HepG2 (cell line): ENCODE results near the gene DYNC1LI2. TPM values are rescaled to one million over a fixed set of nuclear protein-coding genes. Genes with fewer than 3 reads are reported as not detected.

Experiments used
- ATAC-seq: fragments of 200-7000 bp; cut with Tn5 transposase; 3 replicates; pipeline ENCODE4 v1.9.1; 2020; ENCODE audit warnings: mild to moderate bottlenecking, moderate library complexity
- BruUV-seq: library from RNA; stranded (reverse); fragments of 400-500 nt; replicated peaks from 2 replicates; lab custom pipeline; 2021; lab: Mats Ljungman, UMichigan
- CTCF ChIA-PET: fragments of 300-600 bp; formaldehyde crosslinking; extraction: SDS; loops from one replicate; lab custom pipeline; 2021; ENCODE audit warnings: low total read pairs, inconsistent platforms, low intra/inter-chr PET ratio; lab: Yijun Ruan, JAX
- POLR2A ChIA-PET: fragments of 350-600 bp; sonication (Branson Sonifier 250); formaldehyde crosslinking; loops from one replicate; lab custom pipeline; 2020; ENCODE audit warnings: antibody characterized with exemption, inconsistent platforms; lab: Yijun Ruan, JAX
- DNase-seq: peaks from one replicate; pipeline ENCODE4 v3.0.0-alpha.2; 2015; ENCODE audit warnings: low spot score
- FAIRE-seq: peaks from 3 replicates; lab custom pipeline; 2011; peaks lifted over from hg19 to GRCh38; lab: Jason Lieb, UNC
- H2AFZ ChIP-seq: one replicate; pipeline ENCODE4 v1.6.1; 2011; ENCODE audit warnings: low read length, inconsistent platforms
- H3K27ac ChIP-seq: fragments of 300-600 bp; 3 replicates; pipeline ENCODE4 v1.8.0; 2011; ENCODE audit warnings: mixed run types, mild to moderate bottlenecking, mixed read lengths, low read length, inconsistent platforms; ENCODE audit not compliant: insufficient read depth; ENCODE audit errors: extremely low read length
- H3K27me3 ChIP-seq, 2 experiments: fragments of 200-600 bp in 1 of 2; 2 replicates in 1 of 2; 3 replicates in 1 of 2; pipeline versions ENCODE4 v1.6.0 to v1.8.0; 2011; ENCODE audit warnings: low read length in 2 of 2, mild to moderate bottlenecking in 2 of 2, moderate library complexity in 2 of 2, inconsistent platforms in 1 of 2; ENCODE audit not compliant: insufficient read depth in 2 of 2, control insufficient read depth in 1 of 2
- H3K36me3 ChIP-seq, 2 experiments: fragments of 200-600 bp in 1 of 2; replicated peaks in 1 of 2; 2 replicates in 1 of 2; 3 replicates in 1 of 2; pipeline versions ENCODE4 v1.5.1 to v1.8.0; 2011; ENCODE audit warnings: low read length in 2 of 2, inconsistent platforms in 1 of 2; ENCODE audit not compliant: insufficient read depth in 2 of 2, control insufficient read depth in 1 of 2
- H3K4me1 ChIP-seq: 2 replicates; pipeline ENCODE4 v1.5.1; 2012; ENCODE audit warnings: low read length, inconsistent platforms; ENCODE audit not compliant: insufficient read depth
- H3K4me2 ChIP-seq: 2 replicates; pipeline ENCODE4 v1.6.0; 2011; ENCODE audit warnings: low read depth, low read length, inconsistent platforms
- H3K4me3 ChIP-seq, 3 experiments: fragments of 200-600 bp in 1 of 3; sonication (generic), shearing (Covaris generic) in 1 of 3; replicated peaks in 1 of 3; 2 replicates each; pipeline ENCODE4 v1.5.1; 2011 to 2016; ENCODE audit warnings: low read length in 3 of 3, inconsistent platforms in 2 of 3, low read depth in 2 of 3, mild to moderate bottlenecking in 2 of 3, control low read depth in 1 of 3, mixed read lengths in 1 of 3; ENCODE audit not compliant: insufficient read depth in 1 of 3
- H3K79me2 ChIP-seq: one replicate; pipeline ENCODE4 v1.6.1; 2011; ENCODE audit warnings: low read length, inconsistent platforms; ENCODE audit not compliant: insufficient read depth
- H3K9ac ChIP-seq: 2 replicates; pipeline ENCODE4 v1.6.0; 2011; ENCODE audit warnings: mild to moderate bottlenecking, low read depth, low read length, inconsistent platforms; ENCODE audit not compliant: insufficient read depth
- H3K9me3 ChIP-seq: 2 replicates; pipeline ENCODE4 v1.5.1; 2012; ENCODE audit warnings: mild to moderate bottlenecking, low read length
- H4K20me1 ChIP-seq: 2 replicates; pipeline ENCODE4 v1.6.0; 2011; ENCODE audit warnings: inconsistent platforms, mild to moderate bottlenecking, low read length, moderate library complexity; ENCODE audit not compliant: insufficient read depth
- AGO2 ChIP-seq: fragments of 200-400 bp; formaldehyde crosslinking; optimal IDR thresholded peaks from 2 replicates; pipeline ENCODE3; 2017; ENCODE audit warnings: mild to moderate bottlenecking, low read depth, low read length, moderate library complexity
- HHEX ChIP-seq: IDR thresholded peaks from 2 replicates; pipeline ENCODE4 v1.6.1; 2016; ENCODE audit warnings: control low read depth
- MATR3 ChIP-seq: sonication (generic); formaldehyde crosslinking; IDR thresholded peaks from 2 replicates; pipeline ENCODE4 v1.4.0; 2020; ENCODE audit warnings: missing genetic modification reagents
- NCOR1 ChIP-seq: fragments of 200-600 bp; sonication (generic); IDR thresholded peaks from 2 replicates; pipeline ENCODE4 v1.7.0; 2017; ENCODE audit warnings: antibody characterized with exemption, low read length, borderline replicate concordance
- SALL1 ChIP-seq: sonication (generic); formaldehyde crosslinking; IDR thresholded peaks from 2 replicates; pipeline ENCODE4 v1.8.0; 2022; ENCODE audit warnings: mild to moderate bottlenecking, missing genetic modification reagents
- SRY ChIP-seq: sonication (generic); formaldehyde crosslinking; IDR thresholded peaks from 2 replicates; pipeline ENCODE4 v1.8.0; 2022; ENCODE audit warnings: mild to moderate bottlenecking, missing genetic modification reagents
- TARDBP ChIP-seq: sonication (generic); formaldehyde crosslinking; IDR thresholded peaks from 2 replicates; pipeline ENCODE4 v1.8.0; 2022; ENCODE audit warnings: mild to moderate bottlenecking, missing genetic modification reagents
- TBP ChIP-seq: sonication (generic); formaldehyde crosslinking; IDR thresholded peaks from 2 replicates; pipeline ENCODE4 v1.5.0; 2020; ENCODE audit warnings: missing genetic modification reagents
- XBP1 ChIP-seq: sonication (generic); formaldehyde crosslinking; IDR thresholded peaks from 2 replicates; pipeline ENCODE4 v1.5.0; 2020; ENCODE audit warnings: missing genetic modification reagents
- ZNF644 ChIP-seq: IDR thresholded peaks from 2 replicates; pipeline ENCODE4 v1.6.1; 2016; ENCODE audit warnings: low read depth
- in situ Hi-C: cut with HindIII; loops from 2 replicates; pipeline ENCODE4 v1.10.0; 2017; ENCODE audit warnings: low pct_unique_long_range_greater_than_20kb; ENCODE audit not compliant: extremely low pct_ligation_motif_present
- intact Hi-C: fragments of 100-400 bp; cut with micrococcal nuclease; formaldehyde crosslinking; loops from one replicate; pipeline ENCODE4 v1.10.0; 2022; ENCODE audit not compliant: unreplicated experiment
- polyA plus RNA-seq, 8 experiments: library from polyadenylated mRNA; depleted of rRNA in 3 of 8; stranded (reverse) in 7 of 8; unstranded in 1 of 8; fragments of >200 nt; fragmentation: Illumina TruSeq in 4 of 8; extraction: Trizol in 4 of 8; gene quantifications; 2 replicates each; pipeline versions ENCODE4 v1.2.1 to v1.2.3, GENCODE V29; 2011 to 2016; ENCODE audit warnings: low read depth in 4 of 8, missing spikeins in 1 of 8, mixed read lengths in 1 of 8; ENCODE audit not compliant: insufficient read depth in 1 of 8
- total RNA-seq, 5 experiments: library from RNA; depleted of rRNA; stranded (reverse); fragments of >200 nt; fragmentation: Illumina TruSeq; extraction: Trizol; gene quantifications; 2 replicates each; pipeline ENCODE4 v1.2.3, GENCODE V29; 2016; ENCODE audit warnings: low read depth in 1 of 5
- TF ChIP-seq, protein P1 (sequence below): sonication (generic); formaldehyde crosslinking; conservative IDR thresholded peaks from 2 replicates; pipeline ENCODE4 v1.4.0; 2020; ENCODE audit warnings: missing genetic modification reagents
- TF ChIP-seq, protein P2 (sequence below): sonication (generic); formaldehyde crosslinking; IDR thresholded peaks from 2 replicates; pipeline ENCODE4 v1.4.0; 2020; ENCODE audit warnings: missing genetic modification reagents
- TF ChIP-seq, protein P3 (sequence below): IDR thresholded peaks from 2 replicates; pipeline ENCODE4 v1.6.1; 2016

DYNC1LI2 gene
- total and polyA plus RNA-seq, 2 of the 13 experiments (the other 11 are each of a cell fraction or from before 2014, with no cell fraction given), result 65.5 to 135 TPM

- no peak overlapping the region for H3K27ac ChIP-seq
- H4K20me1 ChIP-seq, result no peaks in the 10 kb centered on the region
- no peak overlapping the region for H3K9ac ChIP-seq
- no peak overlapping the region for H3K4me3 ChIP-seq
- TF ChIP-seq SALL1, result no peak
- TF ChIP-seq TARDBP (CRISPR knock-in tag), result no peak
- TF ChIP-seq, protein P1, sequence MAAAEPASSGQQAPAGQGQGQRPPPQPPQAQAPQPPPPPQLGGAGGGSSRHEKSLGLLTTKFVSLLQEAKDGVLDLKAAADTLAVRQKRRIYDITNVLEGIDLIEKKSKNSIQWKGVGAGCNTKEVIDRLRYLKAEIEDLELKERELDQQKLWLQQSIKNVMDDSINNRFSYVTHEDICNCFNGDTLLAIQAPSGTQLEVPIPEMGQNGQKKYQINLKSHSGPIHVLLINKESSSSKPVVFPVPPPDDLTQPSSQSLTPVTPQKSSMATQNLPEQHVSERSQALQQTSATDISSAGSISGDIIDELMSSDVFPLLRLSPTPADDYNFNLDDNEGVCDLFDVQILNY (CRISPR knock-in tag), result no peak
- TF ChIP-seq, protein P2, sequence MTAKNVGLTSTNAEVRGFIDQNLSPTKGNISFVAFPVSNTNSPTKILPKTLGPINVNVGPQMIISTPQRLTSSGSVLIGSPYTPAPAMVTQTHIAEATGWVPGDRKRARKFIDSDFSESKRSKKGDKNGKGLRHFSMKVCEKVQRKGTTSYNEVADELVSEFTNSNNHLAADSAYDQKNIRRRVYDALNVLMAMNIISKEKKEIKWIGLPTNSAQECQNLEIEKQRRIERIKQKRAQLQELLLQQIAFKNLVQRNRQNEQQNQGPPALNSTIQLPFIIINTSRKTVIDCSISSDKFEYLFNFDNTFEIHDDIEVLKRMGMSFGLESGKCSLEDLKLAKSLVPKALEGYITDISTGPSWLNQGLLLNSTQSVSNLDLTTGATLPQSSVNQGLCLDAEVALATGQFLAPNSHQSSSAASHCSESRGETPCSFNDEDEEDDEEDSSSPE, result no peak
- no peak for TF ChIP-seq MATR3
- TF ChIP-seq TBP (CRISPR knock-in tag), result no peak
- TF ChIP-seq XBP1 (CRISPR knock-in tag), result no peak
- TF ChIP-seq ZNF644 (CRISPR knock-in tag), result no peak
- TF ChIP-seq SRY (CRISPR knock-in tag), result no peak
- no peak for TF ChIP-seq AGO2
- TF ChIP-seq, protein P3, sequence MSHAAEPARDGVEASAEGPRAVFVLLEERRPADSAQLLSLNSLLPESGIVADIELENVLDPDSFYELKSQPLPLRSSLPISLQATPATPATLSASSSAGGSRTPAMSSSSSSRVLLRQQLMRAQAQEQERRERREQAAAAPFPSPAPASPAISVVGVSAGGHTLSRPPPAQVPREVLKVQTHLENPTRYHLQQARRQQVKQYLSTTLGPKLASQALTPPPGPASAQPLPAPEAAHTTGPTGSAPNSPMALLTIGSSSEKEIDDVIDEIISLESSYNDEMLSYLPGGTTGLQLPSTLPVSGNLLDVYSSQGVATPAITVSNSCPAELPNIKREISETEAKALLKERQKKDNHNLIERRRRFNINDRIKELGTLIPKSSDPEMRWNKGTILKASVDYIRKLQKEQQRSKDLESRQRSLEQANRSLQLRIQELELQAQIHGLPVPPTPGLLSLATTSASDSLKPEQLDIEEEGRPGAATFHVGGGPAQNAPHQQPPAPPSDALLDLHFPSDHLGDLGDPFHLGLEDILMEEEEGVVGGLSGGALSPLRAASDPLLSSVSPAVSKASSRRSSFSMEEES (CRISPR knock-in tag), result no peak
- no peak for TF ChIP-seq NCOR1
- TF ChIP-seq HHEX, result no peak
- ATAC-seq, result peak; percentile 36
- H3K4me2 ChIP-seq, result no peak overlapping the region
- H3K79me2 ChIP-seq, result no peaks in the 10 kb centered on the region
- POLR2A ChIA-PET, result interaction anchor here (0.6 kb wide), 1 partner anchor 161 kb away, joined by 3 read pairs; no protein-coding TSS in a partner anchor
- no TSS peak for BruUV-seq
- FAIRE-seq, result no peak
- intact Hi-C loops, result no loop called here
- no peaks in the 10 kb centered on the region for H3K36me3 ChIP-seq
- no peaks in the 10 kb centered on the region for H3K9me3 ChIP-seq
- DNase-seq, result no peak
- in situ Hi-C loops, result no loop called here
- peaks cover 0 to 2% of the 10 kb centered on the region in 2 experiments; a peak in 1 of 5 replicates for H3K27me3 ChIP-seq
- H3K4me1 ChIP-seq, result peaks cover 16% of the 10 kb centered on the region
- CTCF ChIA-PET, result no interaction called here
- no peak overlapping the region for H2AFZ ChIP-seq
These were observed 38.9 kb downstream of the DYNC1LI2 start for GRCh38 chr16:66712512-66712911.
